GM11168 (cell line): Measurements from ENCODE around the gene KRTAP5-5.
"Not testable (repeated sequence)": the region's sequence is repeated elsewhere in the genome, so short reads cannot be mapped to it uniquely, and the experiment has no call there.

Experiments
- in situ Hi-C: fragments of 300-500 bp; cut with MboI; formaldehyde crosslinking; loops from one replicate; pipeline ENCODE4 v1.12.0; 2022; ENCODE audit warnings: low sequenced_read_pairs; ENCODE audit not compliant: unreplicated experiment

KRTAP5-5 gene

GRCh38 chr11:1605923-1606322, 23.7 kb upstream of the KRTAP5-5 start:
- in situ Hi-C loops = not testable (repeated sequence)

GRCh38 chr11:1607156-1607845, 22.3 kb upstream of the KRTAP5-5 start:
- in situ Hi-C loops = not testable (repeated sequence)

- in situ Hi-C loops = not testable (repeated sequence)
Observed at GRCh38 chr11:1607901-1608300, 21.7 kb upstream of the KRTAP5-5 start.

- in situ Hi-C loops = no loop called here
Observed at GRCh38 chr11:1608363-1608762, 21.2 kb upstream of the KRTAP5-5 start, which contains the start of gene KRTAP5-3. KRTAP5-3 (minus strand) TSS chr11:1608463; CDS start chr11:1608385, 78 bp downstream.

- in situ Hi-C loops = no loop called here
Observed at GRCh38 chr11:1618231-1618630, 11.3 kb upstream of the KRTAP5-5 start.

DNA sequence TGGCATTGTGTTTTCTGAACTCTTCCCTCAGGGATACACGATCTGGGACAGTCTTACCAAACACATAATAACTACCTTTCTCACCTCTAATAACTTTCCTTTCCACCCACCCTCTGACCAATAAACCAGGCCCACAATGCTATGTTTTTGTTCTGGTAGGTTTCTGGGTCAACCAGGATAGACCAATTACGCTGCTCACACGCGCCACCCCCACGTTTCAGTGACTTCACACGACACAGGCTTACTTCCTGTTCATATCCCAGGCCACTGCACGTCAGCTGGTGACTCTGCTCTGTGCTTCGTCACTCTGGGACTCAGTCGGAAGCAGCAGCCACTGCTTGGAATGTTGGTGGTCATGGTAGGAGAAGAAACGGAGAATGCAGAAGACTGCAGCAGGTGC, 10.1 kb upstream of the KRTAP5-5 start:
- in situ Hi-C loops = no loop called here

DNA sequence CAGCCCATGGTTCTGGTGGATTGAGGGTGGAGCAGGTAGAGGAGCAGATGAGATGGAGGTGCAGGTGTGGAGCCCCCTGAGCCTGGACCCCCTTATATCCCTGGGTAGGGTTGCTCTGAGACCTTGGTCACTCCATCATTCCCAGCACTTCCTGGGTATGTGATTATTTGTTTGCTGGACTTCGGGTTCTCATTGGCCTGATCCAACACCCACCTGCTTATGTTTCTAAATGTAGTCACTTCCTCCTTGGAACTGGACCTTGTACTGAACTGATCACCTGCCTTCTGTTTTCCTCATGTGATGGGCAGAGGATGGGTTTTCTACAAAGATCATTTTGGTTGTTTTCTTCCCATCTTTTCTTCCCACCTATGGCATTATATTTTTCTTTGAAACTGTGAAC, 7.5 kb upstream of the KRTAP5-5 start, which contains the start of gene KRTAP5-4:
Gene KRTAP5-4, minus strand, starts transcription at position 53 of the 400 bp plus-strand sequence. Its CDS starts 45 bp downstream, at position 8.
- in situ Hi-C loops = no loop called here

GRCh38 chr11:1623716-1624115, 5.9 kb upstream of the KRTAP5-5 start:
- in situ Hi-C loops = no loop called here

DNA sequence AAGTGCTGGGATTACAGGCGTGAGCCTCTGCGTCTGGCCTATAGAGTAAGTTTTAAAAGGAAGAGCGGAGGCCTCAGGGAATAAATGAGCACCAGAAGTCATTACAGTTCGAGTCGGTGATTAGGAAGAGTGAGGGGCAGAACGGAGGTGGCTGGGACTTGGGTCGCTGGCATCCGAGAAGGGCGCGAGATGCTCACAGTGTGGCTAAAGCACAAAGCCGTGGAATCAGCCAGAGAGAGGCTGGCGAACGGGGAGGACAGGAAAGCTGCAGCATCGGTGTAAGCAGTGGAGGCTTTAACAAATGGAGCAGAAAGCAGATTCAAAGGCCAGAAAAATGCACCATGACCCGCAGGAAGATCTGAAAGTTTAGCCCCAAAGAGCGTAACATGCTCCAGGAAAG, 5.0 kb upstream of the KRTAP5-5 start:
- in situ Hi-C loops = no loop called here

- in situ Hi-C loops = no loop called here
Observed at GRCh38 chr11:1625541-1625940, 4.0 kb upstream of the KRTAP5-5 start.

- in situ Hi-C loops = no loop called here
Observed at GRCh38 chr11:1628506-1629325, 859 bp upstream of the KRTAP5-5 start.

DNA sequence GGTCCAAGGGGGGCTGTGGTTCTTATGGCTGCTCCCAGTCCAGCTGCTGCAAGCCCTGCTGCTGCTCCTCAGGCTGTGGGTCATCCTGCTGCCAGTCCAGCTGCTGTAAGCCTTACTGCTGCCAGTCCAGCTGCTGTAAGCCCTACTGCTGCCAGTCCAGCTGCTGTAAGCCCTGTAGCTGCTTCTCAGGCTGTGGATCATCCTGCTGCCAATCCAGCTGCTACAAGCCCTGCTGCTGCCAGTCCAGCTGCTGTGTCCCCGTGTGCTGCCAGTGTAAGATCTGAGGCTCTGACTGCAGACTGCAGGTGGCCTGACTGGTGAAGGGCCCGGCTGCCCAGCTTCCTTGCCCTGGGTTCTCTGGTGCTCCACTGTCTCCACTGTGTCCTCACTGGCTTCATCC, 696 bp downstream of the KRTAP5-5 start:
- in situ Hi-C loops = no loop called here

DNA sequence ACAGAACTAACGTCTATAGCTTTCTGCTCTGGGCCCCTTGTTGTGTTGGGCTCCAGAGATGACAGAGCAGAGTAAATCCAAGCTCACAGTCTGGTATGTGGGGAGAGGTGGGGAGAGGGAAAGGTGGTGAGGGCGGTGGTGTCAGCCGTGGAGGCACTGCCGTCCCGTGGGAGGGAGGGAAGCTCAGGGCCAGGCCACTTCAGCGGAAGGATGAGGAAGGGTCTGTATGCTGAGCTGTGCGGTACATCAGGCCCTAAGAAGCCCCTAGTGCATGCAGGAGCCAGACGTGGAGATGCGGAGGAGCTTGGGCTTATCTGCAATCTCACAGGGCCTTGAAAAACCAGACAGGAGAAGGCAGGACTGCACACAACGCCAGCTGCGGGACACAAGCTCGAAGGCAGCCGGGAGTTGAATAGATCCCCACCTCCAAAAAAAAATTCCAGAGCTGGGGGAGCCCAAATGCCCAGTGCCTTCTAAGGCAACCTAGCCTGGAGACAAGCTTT, 1.5 kb downstream of the KRTAP5-5 start:
- in situ Hi-C loops = no loop called here

GRCh38 chr11:1632053-1632714, 2.6 kb downstream of the KRTAP5-5 start:
- in situ Hi-C loops = no loop called here

- in situ Hi-C loops = no loop called here
Observed at GRCh38 chr11:1633864-1634263, 4.3 kb downstream of the KRTAP5-5 start.

GRCh38 chr11:1636291-1636950, 6.8 kb downstream of the KRTAP5-5 start:
- in situ Hi-C loops = no loop called here

- in situ Hi-C loops = no loop called here
Observed at GRCh38 chr11:1637628-1638027, 8.1 kb downstream of the KRTAP5-5 start.

DNA sequence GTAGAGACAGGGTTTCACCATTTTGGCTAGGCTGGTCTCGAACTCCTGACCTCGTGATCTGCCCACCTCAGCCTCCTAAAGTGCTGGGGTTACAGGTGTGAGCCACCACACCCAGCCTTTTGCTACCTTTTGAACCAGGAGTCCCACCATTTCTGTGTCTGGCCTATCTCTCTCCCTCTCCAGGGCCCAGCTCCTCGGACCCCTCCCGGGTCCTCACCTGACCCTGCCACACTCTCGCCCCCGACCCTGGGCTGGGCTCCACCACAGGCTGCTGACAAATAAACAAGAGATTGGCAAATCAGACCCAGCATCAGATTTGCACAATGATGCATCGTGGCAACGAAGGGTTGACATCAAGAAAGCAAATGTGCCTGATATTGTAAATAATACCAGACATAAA, 8.8 kb downstream of the KRTAP5-5 start:
- in situ Hi-C loops = no loop called here

DNA sequence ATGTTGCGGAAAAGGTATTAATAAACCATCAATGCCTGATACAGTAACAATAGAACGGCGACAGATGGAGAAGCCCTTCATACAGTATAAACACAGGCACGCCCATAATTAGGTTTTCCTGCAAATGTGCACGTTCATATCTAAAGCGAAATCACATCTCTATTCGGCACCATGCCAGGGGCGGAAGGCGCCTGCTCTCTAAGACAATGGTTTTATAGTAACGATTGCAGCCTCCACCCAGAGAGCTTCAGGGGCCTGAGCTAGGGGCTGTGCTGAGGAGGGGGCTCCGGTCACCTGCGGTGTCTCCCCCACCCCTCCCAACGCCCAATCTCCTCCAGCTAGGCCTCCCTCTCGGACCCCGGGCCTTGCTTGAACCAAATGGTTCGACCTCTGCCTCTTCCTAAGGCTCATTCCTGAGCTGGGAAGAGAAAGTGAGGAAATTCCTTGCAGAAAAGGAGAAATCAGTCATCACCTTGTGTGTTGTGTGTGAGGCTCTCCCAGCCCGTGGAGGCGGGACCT, 9.6 kb downstream of the KRTAP5-5 start:
- in situ Hi-C loops = no loop called here

DNA sequence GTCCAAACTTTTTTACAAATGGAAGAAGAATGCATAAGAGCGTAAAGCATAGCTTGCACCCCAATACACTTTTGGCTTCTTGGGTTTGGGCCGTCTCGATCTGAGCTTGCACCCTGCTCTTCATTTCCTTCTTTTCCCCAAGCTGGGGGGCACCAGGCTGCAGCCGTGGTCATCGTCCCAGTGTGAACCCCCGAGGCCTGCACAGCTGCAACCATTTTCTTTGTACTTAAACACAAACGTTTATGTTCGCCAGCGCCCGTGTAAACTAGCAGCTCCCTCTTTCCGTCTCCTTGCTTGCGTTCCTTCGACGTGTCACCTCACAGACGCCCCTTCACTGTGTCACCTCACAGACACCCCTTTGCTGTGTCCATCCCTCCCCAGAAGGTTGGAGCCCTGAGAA, 10.1 kb downstream of the KRTAP5-5 start:
- in situ Hi-C loops = no loop called here
